NCI-H1436 (cell line): ENCODE results near the gene CHST15.

Experiments
- DNase-seq: peaks from one replicate; lab custom pipeline; 2025; lab: John Stamatoyannopoulos, UW

CHST15 gene

DNA sequence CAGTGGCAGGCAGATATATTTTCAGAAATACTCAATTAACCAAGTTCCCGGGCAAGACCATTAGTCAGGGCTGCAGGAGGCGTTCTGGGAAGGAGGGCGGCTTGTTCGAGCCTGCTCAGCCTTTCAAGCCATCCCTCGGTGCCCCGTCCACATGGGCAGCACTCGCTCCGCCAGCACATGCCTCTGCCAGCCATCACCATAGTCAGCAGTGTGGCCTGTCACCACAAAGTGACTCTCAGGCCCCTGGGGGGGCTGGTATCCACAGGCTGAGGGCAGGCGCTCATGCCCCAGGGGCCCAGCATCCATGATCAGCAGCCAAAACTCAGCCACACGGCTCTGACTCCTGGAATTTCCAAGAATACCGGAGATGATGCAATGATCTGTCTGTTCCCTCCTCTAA lies 81.9 kb downstream of the CHST15 start:
- DNase-seq: no peak

- no peak for DNase-seq
Measured at GRCh38 chr10:124010563-124011131, 82.8 kb downstream of the CHST15 start.

DNA sequence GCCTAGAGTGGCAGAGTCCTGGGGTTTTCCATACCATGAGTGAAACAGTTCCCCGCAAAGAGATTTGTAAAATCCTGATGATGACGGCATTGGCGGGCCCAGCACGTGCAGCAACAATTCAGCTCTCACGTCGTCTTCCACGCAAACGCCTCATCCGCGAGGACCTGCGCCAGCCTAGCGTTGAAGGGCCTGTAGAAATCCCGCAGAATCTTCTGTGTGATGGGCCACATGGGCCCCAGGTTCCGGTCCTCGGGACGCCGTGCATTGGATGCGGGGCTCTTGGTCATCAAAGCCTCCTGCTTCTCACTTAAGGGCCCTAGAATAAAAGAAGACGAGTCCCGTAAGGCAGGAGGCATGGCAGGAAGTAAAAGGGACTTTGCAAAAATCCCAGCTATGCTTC lies 83.4 kb downstream of the CHST15 start:
- DNase-seq: no peak

DNA sequence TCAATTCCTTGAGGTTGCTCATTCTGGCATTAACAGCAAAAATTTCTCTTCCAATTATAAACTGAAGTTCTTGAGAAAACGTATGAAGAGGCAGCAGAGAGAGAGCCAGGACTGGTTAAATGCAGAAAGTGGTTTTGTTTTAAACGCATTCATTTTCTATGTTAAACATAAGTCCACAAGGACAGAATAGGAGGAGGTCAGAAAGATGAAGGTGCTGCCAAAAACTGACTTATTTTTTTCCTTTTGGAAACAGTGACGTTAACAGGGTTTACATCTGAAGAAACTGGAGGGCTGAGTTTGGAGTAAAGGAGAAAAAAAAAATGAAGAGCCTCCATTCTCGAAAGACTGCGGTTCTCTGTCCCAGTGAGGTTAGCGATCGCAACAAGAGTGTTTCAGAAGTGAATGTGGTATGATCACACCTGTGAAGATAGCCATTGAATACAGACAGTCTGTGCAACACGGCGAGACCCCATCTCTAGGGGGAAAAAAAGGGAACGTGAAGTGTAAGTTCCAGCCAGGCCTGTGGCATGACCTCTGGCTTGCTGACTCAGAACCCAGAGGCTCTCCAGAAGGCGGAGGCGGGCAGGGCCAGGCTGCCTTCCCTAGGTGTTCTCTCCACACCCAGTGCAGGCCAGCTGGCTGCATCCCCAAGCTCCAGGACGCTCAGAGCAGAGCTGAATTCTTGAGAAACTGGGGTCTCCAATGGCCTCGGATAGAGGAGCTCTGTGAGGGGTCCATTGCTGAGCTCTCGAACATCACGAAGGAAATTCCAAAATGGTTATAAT lies 84.0 kb downstream of the CHST15 start:
- no peak for DNase-seq

GRCh38 chr10:124008681-124009080 lies 84.7 kb downstream of the CHST15 start:
- no peak for DNase-seq

GRCh38 chr10:124008187-124008586 lies 85.2 kb downstream of the CHST15 start:
- no peak for DNase-seq

GRCh38 chr10:124007773-124008145 lies 85.6 kb downstream of the CHST15 start:
- no peak for DNase-seq

DNA sequence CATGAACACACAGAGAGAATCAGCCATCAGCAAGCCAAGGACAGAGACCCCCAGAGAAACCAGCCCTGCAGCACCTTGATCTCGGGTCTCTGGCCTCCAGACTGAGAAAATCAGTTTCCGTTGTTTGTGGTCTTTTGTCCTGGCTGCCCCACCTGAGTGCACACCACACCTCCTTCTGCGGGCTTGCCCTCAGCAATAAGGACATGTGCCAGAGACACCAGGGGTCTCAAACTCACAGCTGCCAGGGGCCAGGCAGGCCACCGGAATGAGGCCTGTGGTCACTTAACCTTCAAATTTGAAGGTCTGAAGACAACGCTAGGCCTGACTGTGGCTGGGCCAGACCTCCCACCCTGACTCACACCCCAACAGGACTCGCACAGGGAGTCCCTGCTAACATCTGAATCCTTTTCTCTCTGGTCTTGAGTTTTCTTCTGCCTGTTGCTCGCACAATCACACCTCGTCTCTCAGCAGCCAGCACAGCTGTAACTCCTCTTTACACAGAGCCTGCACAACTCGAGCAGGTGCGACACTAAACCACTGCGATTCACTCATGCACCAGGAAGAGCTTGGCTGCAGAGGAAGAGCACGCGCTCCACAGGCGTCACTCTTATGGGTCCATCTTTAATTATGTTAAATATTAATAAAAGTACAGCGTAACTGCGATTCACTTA lies 86.2 kb downstream of the CHST15 start:
- no peak for DNase-seq

GRCh38 chr10:124006526-124006925 lies 86.9 kb downstream of the CHST15 start:
- DNase-seq: no peak

DNA sequence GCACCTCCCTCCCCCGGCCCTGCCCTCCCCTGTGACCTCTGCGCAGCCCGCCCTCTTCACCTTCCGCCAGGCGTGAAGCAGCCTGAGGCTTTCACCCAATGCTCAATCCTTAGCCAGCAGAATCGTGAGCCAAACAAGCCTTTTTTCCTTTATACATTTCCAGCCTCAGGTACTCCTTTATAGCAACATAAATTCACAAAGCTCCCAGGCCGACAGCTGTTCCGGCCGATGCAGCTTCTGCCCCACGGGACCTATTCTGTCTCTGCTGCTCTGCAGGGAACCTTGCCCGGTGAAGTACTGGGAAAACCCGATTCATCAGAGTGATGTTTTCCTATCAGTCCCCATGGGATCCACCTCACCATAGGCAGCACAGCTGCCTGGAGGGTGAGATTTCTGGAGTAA lies 87.4 kb downstream of the CHST15 start:
- peak; percentile 16 for DNase-seq

- DNase-seq: no peak
Measured at GRCh38 chr10:124005091-124005490, 88.3 kb downstream of the CHST15 start.

DNA sequence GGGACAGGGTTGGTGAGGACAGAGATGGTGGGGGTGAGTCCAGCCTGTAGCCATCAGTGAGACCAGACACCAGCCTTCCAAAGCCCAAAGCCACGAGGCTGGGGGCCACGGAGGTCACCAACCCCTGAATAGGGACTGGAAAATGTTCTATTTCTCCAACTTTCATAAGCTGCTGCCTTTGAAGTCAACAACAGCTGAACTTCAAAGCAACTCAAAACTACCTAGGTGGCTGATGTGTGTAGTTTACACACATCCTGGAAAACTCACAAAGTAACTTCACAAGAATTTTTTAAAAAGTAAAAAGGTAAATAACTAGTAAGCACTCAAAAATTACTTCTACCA lies 88.8 kb downstream of the CHST15 start:
- no peak for DNase-seq

DNA sequence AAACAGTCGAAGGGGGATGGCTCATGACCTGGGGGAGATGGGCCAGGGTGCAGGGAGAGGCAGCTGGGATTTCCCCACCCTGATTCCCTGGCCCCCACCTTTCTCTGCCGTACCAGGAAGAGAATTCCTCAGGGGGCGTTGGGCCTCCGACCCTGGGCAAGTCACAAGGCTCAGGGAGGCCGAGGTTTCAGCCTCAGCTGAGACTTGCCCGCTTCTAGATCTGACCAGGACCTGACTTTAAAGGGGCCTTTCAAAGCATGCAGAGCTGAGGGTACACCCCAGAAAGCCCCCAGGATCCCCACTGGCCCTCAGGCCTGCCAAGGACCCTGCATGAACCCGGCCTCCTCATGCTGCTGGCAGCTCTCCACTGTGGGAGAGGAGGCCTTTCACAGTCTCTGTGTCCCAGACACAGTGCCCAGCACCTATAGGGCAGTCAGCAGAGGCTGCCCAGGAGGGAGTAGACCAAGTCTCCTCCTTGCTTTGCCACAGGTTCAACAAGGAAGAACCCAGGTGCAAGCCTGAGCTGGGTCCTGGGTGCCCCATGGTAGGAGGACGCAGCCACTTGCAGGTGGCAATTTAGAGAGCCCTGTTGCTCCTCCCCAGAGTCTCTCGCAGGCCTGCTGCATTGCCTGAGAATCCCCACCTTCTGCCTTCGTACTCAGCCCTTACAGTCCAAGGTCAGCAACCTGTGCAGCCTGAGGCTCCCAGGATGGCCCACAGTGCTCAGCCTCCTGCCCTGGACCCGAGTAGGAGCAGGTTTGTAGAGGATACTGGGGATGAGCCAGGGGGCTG lies 89.3 kb downstream of the CHST15 start:
- DNase-seq: no peak

DNA sequence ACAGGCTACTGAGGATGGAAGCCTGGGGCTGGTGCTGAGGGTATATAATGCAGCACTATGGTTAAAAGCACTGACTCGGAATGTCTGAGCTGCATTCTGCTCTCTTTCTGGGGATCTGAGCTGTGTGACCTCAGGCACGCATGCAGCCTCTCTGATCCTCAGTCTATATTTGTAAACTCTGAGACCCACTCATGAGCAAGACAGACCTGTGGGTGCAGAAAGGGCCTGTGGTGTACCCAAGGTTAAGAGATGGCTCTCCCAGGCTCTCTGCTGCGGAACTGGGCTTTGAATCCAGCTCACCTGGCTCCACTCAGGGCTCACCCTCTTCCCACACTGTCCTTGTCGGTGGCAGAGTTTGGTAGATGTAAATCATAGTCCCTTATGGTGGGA lies 89.9 kb downstream of the CHST15 start:
- DNase-seq: no peak

- DNase-seq: no peak
Measured at GRCh38 chr10:124003070-124003419, 90.4 kb downstream of the CHST15 start.

GRCh38 chr10:124002391-124003069 lies 90.9 kb downstream of the CHST15 start:
- DNase-seq: no peak

DNA sequence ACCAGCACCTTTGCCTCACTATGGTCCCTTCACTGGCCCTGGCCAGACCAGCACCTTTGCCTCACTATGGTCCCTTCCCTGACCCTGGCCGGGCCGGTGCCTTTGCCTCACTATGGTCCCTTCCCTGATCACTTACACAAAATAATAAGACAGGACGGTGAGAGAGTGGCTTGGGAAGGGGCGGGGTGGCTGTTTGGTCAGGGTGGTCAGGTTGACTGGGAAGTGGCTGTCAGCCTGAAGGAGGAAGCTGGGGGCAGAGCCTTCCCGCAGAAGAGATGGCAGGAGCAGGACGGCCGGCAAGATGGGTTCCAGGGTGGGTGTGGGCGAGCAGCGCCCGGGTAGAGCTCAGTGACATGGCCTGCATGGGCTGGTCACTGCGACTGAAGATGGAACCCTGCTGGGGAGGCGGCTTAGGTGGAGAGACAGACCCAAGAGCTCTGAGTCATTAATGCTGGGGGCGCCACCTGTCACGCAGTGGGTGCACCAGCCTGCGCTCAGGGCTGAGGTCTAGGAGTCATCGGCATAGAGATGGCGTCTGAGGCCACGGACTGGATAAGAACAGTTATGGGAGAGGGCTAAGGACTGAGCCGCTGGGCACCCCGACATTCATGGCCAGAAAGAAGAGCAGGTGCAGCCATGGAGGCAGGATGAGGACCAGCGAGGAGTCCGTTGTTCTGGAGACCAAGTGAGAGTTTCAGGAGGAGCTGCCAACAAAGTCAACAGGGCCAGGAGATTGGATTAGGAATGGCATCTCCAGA lies 91.8 kb downstream of the CHST15 start:
- no peak for DNase-seq

- no peak for DNase-seq
Measured at GRCh38 chr10:124000792-124001201, 92.6 kb downstream of the CHST15 start.

DNA sequence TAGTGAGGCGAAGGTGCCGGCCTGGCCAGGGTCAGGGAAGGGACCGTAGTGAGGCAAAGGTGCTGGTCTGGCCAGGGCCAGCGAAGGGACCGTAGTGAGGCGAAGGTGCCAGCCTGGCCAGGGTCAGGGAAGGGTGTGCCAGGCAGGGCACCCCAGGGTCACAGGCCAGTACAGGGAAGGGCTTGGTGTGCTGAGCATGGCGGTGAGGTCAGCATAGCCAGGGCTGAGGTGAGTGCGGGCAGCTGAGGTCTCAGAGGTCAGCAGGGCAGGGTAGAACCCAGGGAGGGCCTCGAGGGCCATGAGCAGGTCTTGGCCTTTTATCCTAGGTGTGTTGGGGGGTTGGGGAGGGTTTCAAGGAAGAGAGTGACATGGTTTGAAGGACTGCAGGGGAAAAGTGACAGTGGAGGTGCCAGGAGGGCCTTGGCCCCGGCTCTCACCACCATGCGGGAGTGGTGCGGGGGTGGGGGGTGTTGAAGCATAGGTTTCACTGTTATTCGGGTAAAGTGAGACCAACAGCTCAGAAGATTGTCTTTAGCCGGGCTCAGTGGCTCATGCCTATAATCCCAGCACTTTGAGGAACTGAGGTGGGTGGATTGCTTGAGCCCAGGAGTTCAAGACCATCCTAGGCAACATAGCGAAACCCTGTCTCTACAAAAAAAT lies 93.3 kb downstream of the CHST15 start:
- no peak for DNase-seq

- DNase-seq: no peak
Measured at GRCh38 chr10:123999261-123999660, 94.1 kb downstream of the CHST15 start.
